ENCODE measurements around the gene MAP3K7. TPM values are rescaled to one million over a fixed set of nuclear protein-coding genes. Genes with fewer than 3 reads are reported as not detected.
A peak's percentile ranks its signal among the peaks of the same experiment; 100 is the strongest.

The MAP3K7 gene
- total RNA-seq, 1 donor from 2014 or later: 23.0 TPM

DNA sequence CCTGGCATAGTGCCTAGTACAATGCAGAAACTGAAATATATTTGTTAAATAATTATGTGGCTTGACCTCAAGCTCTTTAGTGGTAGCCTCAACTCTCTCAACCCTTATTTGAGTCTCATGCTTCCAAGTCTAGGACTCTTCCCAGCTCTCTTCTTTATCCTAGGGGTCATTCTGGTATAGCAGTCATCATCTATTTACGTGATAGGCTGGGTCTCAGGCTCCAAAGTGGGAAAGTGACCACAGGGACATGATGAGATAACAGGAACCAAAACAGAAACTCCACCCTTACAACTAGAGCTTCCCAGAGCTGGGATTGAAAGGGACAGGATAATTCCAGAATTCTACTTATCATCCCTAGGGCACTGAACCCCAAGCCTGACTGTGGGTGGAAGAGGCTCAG is 17.7 kb upstream of the MAP3K7 start:
- Histone ChIP-seq H3K4me3 (ENCODE audit: low read length in 3 of 3) (no peak overlapping the region), H3K27ac (ENCODE audit: low read depth, low read length) (no peak overlapping the region), H3K36me3 (ENCODE audit: control insufficient read depth in 3 of 3, insufficient read depth in 3 of 3, low read length in 3 of 3) (no peaks in the 10 kb centered on the region), H3K9ac (ENCODE audit: low read depth in 1 of 3, low read length in 3 of 3) (peak overlapping the region in 1 of 3 donors; percentile 9), H3K9me3 (ENCODE audit: control insufficient read depth in 3 of 3, low read length in 3 of 3) (no peaks in the 10 kb centered on the region), H3K4me1 (ENCODE audit: control insufficient read depth in 3 of 3, insufficient read depth in 3 of 3, low read length in 3 of 3) (no peaks in the 10 kb centered on the region), H3K27me3 (ENCODE audit: control insufficient read depth in 3 of 3, insufficient read depth in 3 of 3, low read length in 3 of 3) (no peaks in the 10 kb centered on the region)

DNA sequence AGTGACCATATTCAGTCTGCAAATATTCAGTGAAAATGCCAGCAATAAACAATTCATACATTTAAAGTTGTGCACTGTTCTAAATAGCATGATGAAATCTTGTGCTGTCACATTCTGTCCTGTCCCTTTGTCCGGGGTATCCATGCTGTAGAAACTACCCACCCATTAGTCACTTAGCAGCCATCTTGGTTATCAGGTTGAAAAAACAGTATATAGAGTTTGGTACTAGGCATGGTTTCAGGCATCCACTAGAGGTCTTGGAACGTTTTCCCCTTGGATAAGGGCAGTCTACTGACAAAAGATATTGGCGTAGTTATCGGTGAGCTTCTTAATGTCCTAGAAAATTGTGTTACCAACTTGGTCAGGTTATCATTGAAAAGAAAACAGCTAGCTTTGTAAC is 12.3 kb upstream of the MAP3K7 start:
- Histone ChIP-seq H3K9ac (ENCODE audit: low read depth in 1 of 3, low read length in 3 of 3) (no peak overlapping the region), H3K36me3 (ENCODE audit: control insufficient read depth in 3 of 3, insufficient read depth in 3 of 3, low read length in 3 of 3) (no peaks in the 10 kb centered on the region), H3K4me1 (ENCODE audit: control insufficient read depth in 3 of 3, insufficient read depth in 3 of 3, low read length in 3 of 3) (no peaks in the 10 kb centered on the region), H3K9me3 (ENCODE audit: control insufficient read depth in 3 of 3, low read length in 3 of 3) (no peaks in the 10 kb centered on the region), H3K27me3 (ENCODE audit: control insufficient read depth in 3 of 3, insufficient read depth in 3 of 3, low read length in 3 of 3) (peaks cover 0 to 12% (median 7%) of the 10 kb centered on the region in 3 donors), H3K4me3 (ENCODE audit: low read length in 3 of 3) (no peak overlapping the region), H3K27ac (ENCODE audit: low read depth, low read length) (no peak overlapping the region)

DNA sequence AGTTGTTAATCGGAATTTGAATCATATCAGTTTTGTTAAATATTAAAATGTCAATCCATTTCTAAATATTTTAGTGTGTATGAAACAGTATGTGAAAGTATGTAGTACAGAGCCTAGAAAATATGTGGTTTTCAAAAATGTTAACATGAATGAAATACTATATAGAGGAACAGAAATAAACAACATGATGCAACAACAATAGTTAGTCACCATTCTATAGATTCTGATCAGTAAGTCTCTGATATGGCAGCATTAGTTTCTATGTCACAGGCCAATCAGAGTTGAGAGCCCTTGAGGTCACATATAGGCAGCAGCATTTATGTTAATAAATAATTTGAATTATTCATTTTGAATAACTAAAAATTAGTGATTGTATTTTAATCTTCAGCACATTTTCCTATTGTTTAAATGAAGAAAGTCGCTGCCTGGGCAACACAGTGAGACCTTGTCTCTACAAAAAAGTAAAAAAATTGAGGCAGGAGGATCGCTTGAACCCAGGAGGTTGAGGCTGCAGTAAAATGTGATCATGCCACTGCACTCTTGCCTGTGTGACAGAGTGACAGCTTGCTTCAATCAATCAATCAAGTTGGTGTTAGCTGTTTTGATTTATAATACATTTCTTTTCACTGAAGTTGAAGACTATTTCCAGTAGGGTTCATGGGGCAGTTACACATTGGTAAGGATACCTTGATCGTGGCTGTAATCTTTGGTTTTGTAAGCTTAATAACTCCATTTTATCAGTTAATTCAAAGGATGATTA is 11.5 kb upstream of the MAP3K7 start:
- H3K9me3 ChIP-seq (ENCODE audit: control insufficient read depth in 3 of 3, low read length in 3 of 3): no peaks in the 10 kb centered on the region
- H3K9ac ChIP-seq (ENCODE audit: low read depth in 1 of 3, low read length in 3 of 3): no peak overlapping the region
- no peak overlapping the region for H3K4me3 ChIP-seq (ENCODE audit: low read length in 3 of 3)
- no peaks in the 10 kb centered on the region for H3K4me1 ChIP-seq (ENCODE audit: control insufficient read depth in 3 of 3, insufficient read depth in 3 of 3, low read length in 3 of 3)
- peaks cover 0 to 12% (median 7%) of the 10 kb centered on the region in 3 donors for H3K27me3 ChIP-seq (ENCODE audit: control insufficient read depth in 3 of 3, insufficient read depth in 3 of 3, low read length in 3 of 3)
- H3K27ac ChIP-seq (ENCODE audit: low read depth, low read length): no peak overlapping the region
- H3K36me3 ChIP-seq (ENCODE audit: control insufficient read depth in 3 of 3, insufficient read depth in 3 of 3, low read length in 3 of 3): no peaks in the 10 kb centered on the region

GRCh38 chr6:90596967-90597539 is 10.2 kb upstream of the MAP3K7 start:
- Histone ChIP-seq H3K27ac (ENCODE audit: low read depth, low read length) (no peak overlapping the region), H3K27me3 (ENCODE audit: control insufficient read depth in 3 of 3, insufficient read depth in 3 of 3, low read length in 3 of 3) (peaks cover 0 to 12% (median 7%) of the 10 kb centered on the region in 3 donors), H3K9ac (ENCODE audit: low read depth in 1 of 3, low read length in 3 of 3) (no peak overlapping the region), H3K9me3 (ENCODE audit: control insufficient read depth in 3 of 3, low read length in 3 of 3) (no peaks in the 10 kb centered on the region), H3K4me3 (ENCODE audit: low read length in 3 of 3) (no peak overlapping the region), H3K4me1 (ENCODE audit: control insufficient read depth in 3 of 3, insufficient read depth in 3 of 3, low read length in 3 of 3) (no peaks in the 10 kb centered on the region), H3K36me3 (ENCODE audit: control insufficient read depth in 3 of 3, insufficient read depth in 3 of 3, low read length in 3 of 3) (no peaks in the 10 kb centered on the region)

DNA sequence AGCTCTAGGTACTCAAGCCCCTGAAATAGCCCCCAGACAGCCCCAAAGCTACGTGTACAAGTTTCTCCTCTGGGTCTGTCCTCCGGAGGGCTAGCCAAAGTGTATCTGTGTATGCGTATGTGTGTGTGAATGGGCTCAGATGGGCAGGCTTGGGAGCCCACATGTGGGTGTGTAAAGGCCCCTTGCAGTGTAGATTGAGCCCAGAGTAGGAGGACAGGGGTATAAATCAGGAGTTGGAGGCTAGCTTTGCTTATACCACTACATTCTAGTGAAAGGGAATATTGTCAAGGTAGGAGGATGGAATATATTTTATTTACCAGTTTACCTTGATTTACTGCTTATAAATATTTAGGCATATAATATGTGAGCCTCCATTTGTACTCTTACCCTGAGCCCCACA is 9.0 kb upstream of the MAP3K7 start:
- H3K9ac ChIP-seq (ENCODE audit: low read depth in 1 of 3, low read length in 3 of 3): no peak overlapping the region
- no peaks in the 10 kb centered on the region for H3K4me1 ChIP-seq (ENCODE audit: control insufficient read depth in 3 of 3, insufficient read depth in 3 of 3, low read length in 3 of 3)
- peaks cover 0 to 12% (median 7%) of the 10 kb centered on the region in 3 donors for H3K27me3 ChIP-seq (ENCODE audit: control insufficient read depth in 3 of 3, insufficient read depth in 3 of 3, low read length in 3 of 3)
- H3K27ac ChIP-seq (ENCODE audit: low read depth, low read length): no peak overlapping the region
- no peaks in the 10 kb centered on the region for H3K36me3 ChIP-seq (ENCODE audit: control insufficient read depth in 3 of 3, insufficient read depth in 3 of 3, low read length in 3 of 3)
- H3K9me3 ChIP-seq (ENCODE audit: control insufficient read depth in 3 of 3, low read length in 3 of 3): no peaks in the 10 kb centered on the region
- no peak overlapping the region for H3K4me3 ChIP-seq (ENCODE audit: low read length in 3 of 3)

DNA sequence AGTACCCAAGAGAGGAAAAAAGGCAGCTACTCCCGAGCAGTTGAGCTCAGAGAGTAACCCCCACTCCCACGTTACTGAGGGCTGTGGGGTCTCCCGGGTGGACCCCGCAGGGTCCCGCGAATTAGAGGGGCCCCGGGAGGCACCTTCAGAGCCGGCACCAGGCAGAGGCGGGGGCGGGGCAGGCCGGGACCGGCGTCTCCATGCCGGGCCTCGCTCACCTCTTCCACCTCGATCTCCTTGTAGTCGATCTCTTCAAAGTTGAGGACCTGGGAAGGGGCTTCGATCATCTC is 381 bp downstream of the MAP3K7 start:
- H3K9ac ChIP-seq (ENCODE audit: low read depth in 1 of 3, low read length in 3 of 3): peak overlapping the region; percentile 91 to 96 (median 93)
- H3K9me3 ChIP-seq (ENCODE audit: control insufficient read depth in 3 of 3, low read length in 3 of 3): no peaks in the 10 kb centered on the region
- H3K4me1 ChIP-seq (ENCODE audit: control insufficient read depth in 3 of 3, insufficient read depth in 3 of 3, low read length in 3 of 3): peaks cover 17 to 34% (median 24%) of the 10 kb centered on the region in 3 donors
- H3K36me3 ChIP-seq (ENCODE audit: control insufficient read depth in 3 of 3, insufficient read depth in 3 of 3, low read length in 3 of 3): no peaks in the 10 kb centered on the region
- no peaks in the 10 kb centered on the region for H3K27me3 ChIP-seq (ENCODE audit: control insufficient read depth in 3 of 3, insufficient read depth in 3 of 3, low read length in 3 of 3)
- H3K27ac ChIP-seq (ENCODE audit: low read depth, low read length): peak overlapping the region; percentile 96
- peak overlapping the region; percentile 92 to 97 (median 93) for H3K4me3 ChIP-seq (ENCODE audit: low read length in 3 of 3)

DNA sequence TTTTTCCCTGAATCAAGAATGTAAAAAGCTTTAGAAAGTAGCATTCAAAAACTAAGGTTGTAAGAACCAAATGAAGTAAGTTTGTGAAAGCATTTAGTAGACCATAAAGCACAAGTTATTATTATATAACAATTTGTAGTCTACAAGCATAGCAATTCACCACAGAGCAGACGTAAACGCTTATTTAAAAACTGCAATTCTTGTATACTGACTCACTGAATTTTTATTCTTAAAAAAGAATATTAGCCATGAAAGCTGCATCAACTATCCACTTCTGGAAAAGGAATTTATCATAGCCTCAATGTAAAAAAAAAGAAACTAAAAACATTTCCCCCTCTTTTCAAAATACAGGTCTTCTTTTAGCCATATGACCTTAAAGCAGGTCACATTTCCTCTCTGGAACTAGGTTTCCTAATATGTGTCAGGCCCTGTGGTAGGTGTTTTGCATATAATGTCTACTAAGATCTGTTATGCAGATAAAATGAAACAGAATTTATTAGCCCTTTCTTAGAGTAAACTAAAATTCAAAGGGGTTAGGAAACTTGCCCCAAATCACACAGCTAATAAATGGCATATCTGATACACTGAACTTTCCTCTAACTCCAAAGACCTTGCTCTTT is 2.1 kb downstream of the MAP3K7 start:
- no peaks in the 10 kb centered on the region for H3K27me3 ChIP-seq (ENCODE audit: control insufficient read depth in 3 of 3, insufficient read depth in 3 of 3, low read length in 3 of 3)
- H3K4me3 ChIP-seq (ENCODE audit: low read length in 3 of 3): peak overlapping the region in 1 of 3 donors; percentile 70
- no peak overlapping the region for H3K27ac ChIP-seq (ENCODE audit: low read depth, low read length)
- H3K4me1 ChIP-seq (ENCODE audit: control insufficient read depth in 3 of 3, insufficient read depth in 3 of 3, low read length in 3 of 3): peaks cover 17 to 38% (median 24%) of the 10 kb centered on the region in 3 donors
- no peaks in the 10 kb centered on the region for H3K9me3 ChIP-seq (ENCODE audit: control insufficient read depth in 3 of 3, low read length in 3 of 3)
- no peaks in the 10 kb centered on the region for H3K36me3 ChIP-seq (ENCODE audit: control insufficient read depth in 3 of 3, insufficient read depth in 3 of 3, low read length in 3 of 3)
- peak overlapping the region in 1 of 3 donors; percentile 47 for H3K9ac ChIP-seq (ENCODE audit: low read depth in 1 of 3, low read length in 3 of 3)

GRCh38 chr6:90583836-90584481 is 2.9 kb downstream of the MAP3K7 start:
- Histone ChIP-seq H3K36me3 (ENCODE audit: control insufficient read depth in 3 of 3, insufficient read depth in 3 of 3, low read length in 3 of 3) (no peaks in the 10 kb centered on the region), H3K9me3 (ENCODE audit: control insufficient read depth in 3 of 3, low read length in 3 of 3) (no peaks in the 10 kb centered on the region), H3K27ac (ENCODE audit: low read depth, low read length) (no peak overlapping the region), H3K27me3 (ENCODE audit: control insufficient read depth in 3 of 3, insufficient read depth in 3 of 3, low read length in 3 of 3) (no peaks in the 10 kb centered on the region), H3K4me1 (ENCODE audit: control insufficient read depth in 3 of 3, insufficient read depth in 3 of 3, low read length in 3 of 3) (peaks cover 17 to 38% (median 24%) of the 10 kb centered on the region in 3 donors), H3K4me3 (ENCODE audit: low read length in 3 of 3) (no peak overlapping the region), H3K9ac (ENCODE audit: low read depth in 1 of 3, low read length in 3 of 3) (no peak overlapping the region)

DNA sequence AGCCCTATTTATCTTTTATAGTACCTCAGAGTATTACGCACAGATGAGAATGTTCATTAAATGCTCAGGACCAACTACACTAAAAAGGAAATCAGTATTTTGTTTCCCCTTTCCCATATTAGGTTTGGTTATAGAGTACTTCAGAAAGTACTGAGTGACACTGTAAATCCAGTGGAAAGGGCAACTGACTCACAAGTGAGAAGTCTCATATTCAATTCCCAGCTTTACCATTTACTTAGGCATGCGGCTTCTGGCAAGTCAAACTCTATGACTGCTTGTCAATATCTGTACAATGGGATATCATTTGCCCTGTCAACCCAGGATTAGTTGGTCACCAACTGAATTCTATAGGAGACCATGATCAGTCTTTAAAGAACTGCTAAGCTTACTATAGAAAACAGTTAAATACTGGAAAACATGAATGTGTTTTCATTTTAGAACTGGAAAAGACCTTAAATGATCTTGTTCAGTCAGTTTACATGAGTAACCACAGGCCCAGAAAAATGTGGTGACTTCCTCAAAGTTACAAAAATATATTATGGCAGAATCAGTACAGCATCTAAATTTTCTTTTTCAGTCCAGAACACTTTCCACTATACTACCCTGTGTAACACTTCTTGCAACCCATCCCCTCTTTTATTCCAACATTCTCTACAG is 3.6 kb downstream of the MAP3K7 start:
- Histone ChIP-seq H3K36me3 (ENCODE audit: control insufficient read depth in 3 of 3, insufficient read depth in 3 of 3, low read length in 3 of 3) (no peaks in the 10 kb centered on the region), H3K27me3 (ENCODE audit: control insufficient read depth in 3 of 3, insufficient read depth in 3 of 3, low read length in 3 of 3) (no peaks in the 10 kb centered on the region), H3K4me3 (ENCODE audit: low read length in 3 of 3) (no peak overlapping the region), H3K9ac (ENCODE audit: low read depth in 1 of 3, low read length in 3 of 3) (no peak overlapping the region), H3K27ac (ENCODE audit: low read depth, low read length) (no peak overlapping the region), H3K4me1 (ENCODE audit: control insufficient read depth in 3 of 3, insufficient read depth in 3 of 3, low read length in 3 of 3) (peaks cover 17 to 40% (median 24%) of the 10 kb centered on the region in 3 donors), H3K9me3 (ENCODE audit: control insufficient read depth in 3 of 3, low read length in 3 of 3) (no peaks in the 10 kb centered on the region)
